HL-60 (cell line): Measurements from ENCODE around the gene TAF1B.

Source experiments
- CTCF ChIP-seq: IDR thresholded peaks from one replicate; pipeline ENCODE4 v1.5.1; 2011; ENCODE audit warnings: low read length, control low read depth, inconsistent platforms; ENCODE audit not compliant: insufficient read depth
- POLR2AphosphoS5 ChIP-seq: IDR thresholded peaks from 2 replicates; pipeline ENCODE4 v1.6.1; 2012; ENCODE audit warnings: low read depth

DNA sequence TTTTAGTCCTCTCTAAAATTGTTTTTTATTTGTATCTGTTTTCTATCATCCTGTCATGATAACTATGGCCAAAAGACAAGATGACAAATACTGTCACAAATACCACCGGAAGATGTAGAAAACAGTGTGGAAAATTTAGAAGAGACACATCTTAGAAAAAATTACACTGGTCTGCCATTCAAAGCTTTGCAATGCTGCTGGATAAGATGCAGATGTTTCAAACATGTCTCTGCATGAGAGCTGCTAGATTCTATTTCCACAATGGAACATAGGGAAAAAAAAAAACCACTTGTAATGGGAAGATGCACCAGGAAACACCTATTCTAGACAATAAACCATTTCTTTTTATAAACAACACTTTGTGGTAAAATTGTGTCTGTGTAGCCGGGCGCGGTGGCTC, 5.8 kb upstream of the TAF1B start:
- TF ChIP-seq CTCF (no peak), POLR2AphosphoS5 (no peak)
